Vagina (tissue), 2 donors: Measurements from ENCODE around the gene ATP11B.
"Not testable (repeated sequence)": the region's sequence is repeated elsewhere in the genome, so short reads cannot be mapped to it uniquely, and the experiment has no call there.

Experiments
- POLR2A ChIP-seq, 2 donors: fragments of 450-650 bp; IDR thresholded peaks; one replicate each; pipeline ENCODE4 v1.6.1; 2017; ENCODE audit warnings: antibody characterized with exemption in 2 of 2, mild to moderate bottlenecking in 2 of 2, moderate library complexity in 2 of 2
- POLR2AphosphoS5 ChIP-seq, 2 donors: sonication (generic); formaldehyde crosslinking; IDR thresholded peaks; one replicate each; pipeline ENCODE4 v1.9.0; 2017; ENCODE audit warnings: antibody characterized with exemption in 2 of 2, mild to moderate bottlenecking in 2 of 2, low read depth in 1 of 2; ENCODE audit not compliant: insufficient read depth in 1 of 2
- TF ChIP-seq, protein P1 (sequence below), 3 experiments: fragments of 450-650 bp in 2 of 3; fragments of 200-600 bp in 1 of 3; sonication (generic) in 1 of 3; IDR thresholded peaks; one replicate each; pipeline ENCODE4 v1.5.1; 2017 to 2019; ENCODE audit warnings: antibody characterized with exemption in 3 of 3, mild to moderate bottlenecking in 2 of 3, moderate library complexity in 2 of 3

DNA sequence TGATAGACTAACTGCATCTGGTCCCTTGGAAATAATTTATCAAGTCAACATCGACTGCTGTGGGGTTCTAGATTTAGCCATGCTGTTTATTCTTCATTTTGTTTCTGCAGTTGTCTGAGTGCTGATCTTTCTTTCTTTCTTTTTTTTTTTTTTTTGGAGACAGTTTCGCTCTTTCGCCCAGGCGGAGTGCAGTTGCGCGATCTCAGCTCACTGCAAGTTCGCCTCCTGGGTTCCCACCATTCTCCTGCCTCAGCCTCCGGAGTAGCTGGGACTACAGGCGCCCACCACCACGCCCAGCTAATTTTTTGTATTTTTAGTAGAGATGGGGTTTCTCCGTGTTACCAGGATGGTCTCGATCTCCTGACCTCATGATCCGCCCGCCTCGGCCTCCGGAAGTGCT, 5.8 kb downstream of the ATP11B start:
- TF ChIP-seq, protein P1, sequence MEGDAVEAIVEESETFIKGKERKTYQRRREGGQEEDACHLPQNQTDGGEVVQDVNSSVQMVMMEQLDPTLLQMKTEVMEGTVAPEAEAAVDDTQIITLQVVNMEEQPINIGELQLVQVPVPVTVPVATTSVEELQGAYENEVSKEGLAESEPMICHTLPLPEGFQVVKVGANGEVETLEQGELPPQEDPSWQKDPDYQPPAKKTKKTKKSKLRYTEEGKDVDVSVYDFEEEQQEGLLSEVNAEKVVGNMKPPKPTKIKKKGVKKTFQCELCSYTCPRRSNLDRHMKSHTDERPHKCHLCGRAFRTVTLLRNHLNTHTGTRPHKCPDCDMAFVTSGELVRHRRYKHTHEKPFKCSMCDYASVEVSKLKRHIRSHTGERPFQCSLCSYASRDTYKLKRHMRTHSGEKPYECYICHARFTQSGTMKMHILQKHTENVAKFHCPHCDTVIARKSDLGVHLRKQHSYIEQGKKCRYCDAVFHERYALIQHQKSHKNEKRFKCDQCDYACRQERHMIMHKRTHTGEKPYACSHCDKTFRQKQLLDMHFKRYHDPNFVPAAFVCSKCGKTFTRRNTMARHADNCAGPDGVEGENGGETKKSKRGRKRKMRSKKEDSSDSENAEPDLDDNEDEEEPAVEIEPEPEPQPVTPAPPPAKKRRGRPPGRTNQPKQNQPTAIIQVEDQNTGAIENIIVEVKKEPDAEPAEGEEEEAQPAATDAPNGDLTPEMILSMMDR (IDR thresholded peaks at IDR 0.05): not testable (repeated sequence)
- not testable (repeated sequence) for TF ChIP-seq POLR2A (IDR thresholded peaks at IDR 0.05); POLR2AphosphoS5 (IDR thresholded peaks at IDR 0.05; ENCODE audit: insufficient read depth in 1 of 2, low read depth in 1 of 2)
